Measurements from ENCODE around the gene KPNA2. TPM values are rescaled to one million over a fixed set of nuclear protein-coding genes. Genes with fewer than 3 reads are reported as not detected.
"Not testable (repeated sequence)": the region's sequence is repeated elsewhere in the genome, so short reads cannot be mapped to it uniquely, and the experiment has no call there.

KPNA2 gene
- total RNA-seq, 1 donor from 2014 or later = 22.6 TPM

DNA sequence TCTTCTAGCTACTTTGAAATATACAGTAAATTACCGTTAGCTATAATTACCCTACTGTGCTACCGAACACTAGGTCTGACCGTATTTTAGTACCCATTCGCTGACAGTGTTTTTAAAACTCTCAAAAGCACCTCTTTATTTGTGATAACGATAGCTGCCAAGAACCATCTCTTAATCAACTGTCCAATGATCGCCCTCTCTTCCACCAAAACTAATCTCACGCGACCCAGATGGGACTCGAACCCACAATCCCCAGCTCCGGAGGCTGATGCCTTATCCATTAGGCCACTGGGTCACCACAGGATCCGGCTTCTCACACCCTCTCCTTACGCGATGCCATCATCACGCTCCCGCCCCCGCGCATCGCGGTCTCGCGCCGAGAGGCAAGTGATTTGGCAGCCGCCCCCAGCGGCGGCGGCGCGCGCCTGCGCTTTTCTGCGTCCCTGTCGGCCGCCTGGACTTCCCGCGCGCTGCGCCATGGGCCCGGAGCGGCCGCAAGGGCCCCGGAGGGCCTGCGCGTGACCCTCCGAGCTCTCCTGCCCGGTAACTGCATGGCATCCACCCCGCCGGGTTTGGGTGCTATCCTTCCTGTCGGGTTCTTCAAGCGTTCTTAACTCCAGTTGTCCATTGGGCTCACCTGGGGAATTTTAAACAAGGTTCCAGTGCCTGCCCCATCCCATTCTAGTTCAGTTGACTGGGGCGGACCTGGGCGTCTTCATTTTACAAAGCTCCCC lies 15.7 kb upstream of the KPNA2 start:
- peak; percentile 97 for DNase-seq (ENCODE audit: low spot score)

DNA sequence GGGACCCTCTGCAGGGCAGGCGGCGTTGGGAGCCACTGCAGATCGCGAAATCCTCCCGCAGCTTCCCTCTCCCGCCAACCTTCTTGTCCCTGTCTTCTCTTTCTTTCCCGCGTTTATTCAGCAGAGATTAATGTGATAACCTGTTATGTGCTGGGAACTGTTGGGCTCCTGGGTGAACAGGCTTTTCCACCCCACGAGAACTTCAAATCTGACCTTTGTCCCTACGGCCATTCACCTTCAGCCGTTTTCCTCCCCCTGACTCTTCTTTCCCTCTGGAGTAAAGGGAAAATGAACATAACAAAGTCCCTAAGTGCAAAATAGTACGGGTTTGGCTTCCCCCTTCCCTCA lies 15.2 kb upstream of the KPNA2 start:
- no peak for DNase-seq (ENCODE audit: low spot score)

DNA sequence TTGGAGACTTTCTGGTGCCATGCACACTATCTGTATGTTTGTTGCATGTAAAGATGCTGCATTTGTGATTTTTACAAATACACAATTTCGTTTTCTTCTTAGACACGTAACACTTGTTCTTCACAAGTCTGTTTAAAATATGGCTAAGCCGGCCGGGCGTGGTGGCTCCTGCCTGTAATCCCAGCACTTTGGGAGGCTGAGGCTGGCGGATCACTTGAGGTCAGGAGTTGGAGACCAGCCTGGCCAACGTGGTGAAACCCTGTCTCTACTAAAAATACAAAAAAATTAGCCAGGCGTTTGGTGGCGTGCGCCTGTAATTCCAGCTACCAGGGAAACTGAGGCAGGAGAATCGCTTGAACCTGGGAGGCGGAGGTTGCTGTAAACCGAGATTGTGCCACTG lies 14.7 kb upstream of the KPNA2 start:
- DNase-seq (ENCODE audit: low spot score) = not testable (repeated sequence)

DNA sequence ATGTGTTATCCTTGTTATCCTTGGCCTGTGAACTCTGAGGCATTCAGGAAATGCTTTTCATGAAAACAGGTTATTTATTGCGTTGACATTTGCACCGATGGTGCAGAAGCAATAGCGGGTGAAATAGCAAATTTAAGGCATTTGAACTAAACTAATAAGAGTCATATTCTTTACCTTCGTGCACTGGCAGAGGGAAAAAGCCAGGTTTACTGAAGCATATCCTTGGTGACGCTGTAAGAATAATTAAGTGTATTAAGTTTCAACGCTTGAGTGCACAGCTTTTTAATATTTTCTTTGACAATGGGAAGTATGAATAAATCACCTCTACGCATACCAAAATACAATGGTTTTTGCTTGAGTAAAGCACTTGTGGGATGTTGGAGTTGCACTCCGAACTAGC lies 13.6 kb upstream of the KPNA2 start:
- no peak for DNase-seq (ENCODE audit: low spot score)

DNA sequence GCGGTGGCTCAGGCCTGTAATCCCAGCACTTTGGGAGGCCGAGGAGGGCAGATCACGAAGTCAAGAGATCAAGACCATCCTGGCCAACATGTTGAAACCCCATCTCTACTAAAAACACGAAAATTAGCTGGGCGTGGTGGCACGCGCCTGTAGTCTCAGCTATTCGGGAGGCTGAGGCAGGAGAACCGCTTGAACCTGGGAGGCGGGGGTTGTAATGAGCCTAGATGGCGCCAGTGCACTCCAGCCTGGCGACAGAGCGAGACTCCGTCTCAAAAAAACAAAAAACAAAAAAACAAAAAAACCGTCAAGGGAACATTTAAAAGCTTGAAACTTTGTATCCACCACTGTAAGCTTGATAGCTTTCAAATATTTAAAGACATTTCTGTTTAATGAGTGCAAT lies 13.0 kb upstream of the KPNA2 start:
- DNase-seq (ENCODE audit: low spot score) = not testable (repeated sequence)

DNA sequence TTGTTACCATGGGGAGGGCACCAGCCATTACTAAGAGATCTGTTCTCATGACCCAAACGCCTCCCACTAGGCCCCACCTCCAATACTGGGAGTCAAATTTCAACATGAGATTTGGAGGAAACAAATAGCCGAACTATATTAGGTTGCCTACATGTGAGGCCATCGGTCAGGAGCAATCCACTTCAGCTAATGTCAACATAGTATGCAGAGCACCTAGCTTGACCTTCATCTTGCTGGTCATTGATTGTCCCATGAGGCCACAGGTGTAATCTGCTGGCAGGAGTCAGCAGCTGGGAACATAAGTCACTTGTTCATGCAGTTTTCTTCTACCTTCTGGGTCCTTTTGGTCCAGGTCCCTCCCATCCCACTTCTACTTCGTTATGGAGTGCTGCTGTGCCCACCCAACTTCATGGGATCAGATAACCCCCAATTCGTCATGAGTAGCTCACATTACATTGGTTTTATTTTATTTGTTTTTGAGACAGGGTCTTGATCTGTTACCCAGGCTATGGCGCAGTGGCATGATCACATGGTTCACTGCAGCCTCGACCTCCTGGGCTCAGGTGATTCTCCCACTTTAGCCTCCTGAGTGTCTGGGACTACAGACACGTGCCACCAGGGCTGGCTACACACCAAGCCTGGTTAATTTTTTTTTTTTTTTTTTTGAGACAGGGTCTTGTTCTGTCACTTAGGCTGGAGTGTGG lies 5.9 kb upstream of the KPNA2 start:
- DNase-seq (ENCODE audit: low spot score) = no peak

DNA sequence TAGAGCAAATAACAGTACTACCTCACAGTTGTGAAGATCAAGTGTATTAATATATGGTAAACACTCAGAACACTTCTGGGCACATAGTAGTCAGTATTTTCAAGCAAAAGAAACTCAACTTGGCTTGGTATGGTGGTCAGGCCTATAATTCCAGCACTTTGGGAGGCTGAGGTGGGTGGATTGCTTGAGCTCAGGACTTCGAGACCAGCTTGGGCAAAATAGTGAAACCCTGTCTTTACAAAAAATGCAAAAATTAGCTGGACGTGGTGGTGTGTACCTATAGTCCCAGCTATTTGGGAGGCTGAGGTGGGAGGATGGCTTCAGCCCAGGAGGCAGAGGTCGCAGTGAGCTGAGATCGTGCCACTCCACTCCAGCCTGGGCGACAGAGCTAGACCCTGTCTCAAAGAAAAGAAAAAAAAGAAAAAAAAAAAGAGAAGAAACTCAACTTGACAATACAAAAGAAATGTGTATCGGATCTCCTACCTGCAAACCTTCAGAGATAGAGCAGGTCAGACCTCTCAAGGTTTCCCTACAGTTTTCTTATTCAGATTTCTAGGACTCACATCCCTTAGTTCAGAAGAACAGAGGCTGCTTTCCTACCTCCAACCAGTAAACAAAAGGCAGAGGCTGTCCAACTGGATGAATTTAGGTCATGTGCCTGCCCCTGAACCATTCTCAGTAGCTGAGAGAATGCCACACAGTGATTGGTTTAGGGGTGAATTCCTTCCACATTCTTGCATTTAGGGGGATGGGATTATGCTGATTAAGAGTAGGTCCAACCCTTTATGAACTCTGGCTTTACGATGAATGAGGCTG lies 1.7 kb upstream of the KPNA2 start:
- DNase-seq (ENCODE audit: low spot score) = no peak

DNA sequence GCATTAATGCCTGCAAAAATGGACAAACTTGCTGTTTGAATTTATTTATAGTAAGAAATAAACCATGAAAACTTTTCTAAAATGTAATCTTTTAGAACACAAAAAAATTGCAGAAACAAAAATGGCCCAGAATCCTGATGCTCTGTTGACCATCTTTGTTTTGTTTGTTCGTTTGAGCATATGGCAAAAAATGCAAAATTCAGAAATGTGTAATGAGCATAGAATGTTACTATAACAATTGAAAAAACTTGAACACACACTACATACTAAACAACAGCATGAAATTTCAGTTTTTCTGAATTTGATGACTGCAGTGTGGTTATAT lies 1.1 kb upstream of the KPNA2 start:
- no peak for DNase-seq (ENCODE audit: low spot score)

DNA sequence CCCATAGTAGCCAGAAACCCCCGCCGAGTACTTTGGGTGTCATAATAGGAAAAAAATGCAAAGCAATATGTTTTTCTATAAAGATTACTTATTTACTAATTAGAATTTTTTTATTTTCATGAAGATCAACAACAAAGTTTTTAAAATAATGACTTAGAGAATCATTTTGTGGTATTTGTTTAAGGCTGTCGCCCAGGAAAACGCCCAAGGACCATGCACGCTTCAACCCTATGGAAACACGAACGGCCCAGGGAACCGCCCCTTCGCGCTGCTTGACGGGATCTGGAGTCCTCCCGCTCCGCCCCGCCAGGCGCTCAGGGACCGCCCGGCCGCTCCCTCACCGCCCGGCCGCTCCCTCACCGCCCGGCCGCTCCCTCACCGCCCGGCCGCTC lies 408 bp upstream of the KPNA2 start:
- peak; percentile 94 for DNase-seq (ENCODE audit: low spot score)

DNA sequence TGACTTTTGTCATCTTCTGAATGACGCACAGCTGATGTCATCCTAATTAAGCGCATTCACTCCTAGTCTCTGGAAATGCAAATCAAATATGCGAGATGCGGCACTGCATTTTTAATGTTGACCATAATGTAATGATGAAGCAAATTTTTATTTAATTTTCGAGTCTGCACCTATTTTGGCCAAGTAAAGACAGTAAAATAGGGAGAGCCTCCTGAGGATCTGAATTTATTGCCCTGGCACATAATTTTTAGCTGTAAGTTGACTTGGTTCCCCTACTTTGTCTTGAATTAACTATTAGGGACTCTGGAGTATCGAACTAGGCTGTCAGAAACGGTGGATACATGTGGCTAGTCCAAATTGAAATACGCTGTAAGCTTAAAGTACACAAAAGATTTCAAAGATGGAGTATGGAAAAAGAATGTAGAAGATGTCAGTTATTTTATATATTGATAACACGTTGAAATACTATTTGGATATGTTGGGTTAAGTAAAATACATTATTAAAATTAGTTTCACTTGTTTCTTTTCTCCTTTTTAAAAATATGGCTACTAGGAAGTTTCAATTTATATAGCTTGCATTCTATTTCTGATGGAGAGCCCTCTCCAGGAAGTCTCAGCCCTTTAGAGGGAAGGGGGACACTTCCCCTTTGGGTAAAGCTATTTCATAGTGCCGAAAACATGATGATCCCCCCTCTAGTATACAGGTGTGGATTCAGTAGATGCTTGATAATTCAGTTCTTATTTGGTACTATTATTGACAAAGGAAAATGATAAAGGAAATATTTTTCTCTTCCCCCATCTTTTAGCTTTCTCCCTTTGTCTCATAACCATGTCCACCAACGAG lies 991 bp downstream of the KPNA2 start:
- DNase-seq (ENCODE audit: low spot score) = no peak

DNA sequence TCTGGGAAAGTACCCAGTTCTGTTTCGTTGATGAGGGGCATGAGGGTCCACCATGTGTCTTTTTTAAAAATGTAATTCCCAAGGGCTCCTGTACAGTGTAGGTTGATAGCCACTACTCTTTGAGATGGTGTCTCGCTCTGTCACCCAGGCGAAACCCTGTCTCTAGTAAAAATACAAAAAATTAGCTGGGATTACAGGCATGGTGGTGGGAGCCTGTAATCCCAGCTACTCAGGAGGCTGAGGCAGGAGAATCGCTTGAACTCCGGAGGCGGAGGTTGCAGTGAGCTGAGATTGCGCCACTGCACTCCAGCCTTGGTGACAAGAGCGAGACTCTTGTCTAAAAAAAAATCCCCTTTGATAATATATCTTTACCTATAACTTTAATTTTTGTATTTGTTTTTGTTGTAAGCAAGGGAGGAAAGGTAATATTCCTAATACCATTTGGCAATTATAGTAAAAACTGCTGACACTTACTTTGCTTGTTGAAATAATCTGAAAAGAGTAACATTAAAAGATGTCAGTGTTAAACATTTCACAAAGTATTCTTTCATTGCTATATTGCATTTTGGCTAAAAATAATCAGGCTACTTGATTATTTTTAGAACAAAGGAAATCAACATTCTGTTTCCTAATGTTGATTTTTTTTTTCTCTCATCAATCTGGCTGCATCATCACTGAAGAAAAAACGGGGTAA lies 11.8 kb downstream of the KPNA2 start:
- no peak for DNase-seq (ENCODE audit: low spot score)

DNA sequence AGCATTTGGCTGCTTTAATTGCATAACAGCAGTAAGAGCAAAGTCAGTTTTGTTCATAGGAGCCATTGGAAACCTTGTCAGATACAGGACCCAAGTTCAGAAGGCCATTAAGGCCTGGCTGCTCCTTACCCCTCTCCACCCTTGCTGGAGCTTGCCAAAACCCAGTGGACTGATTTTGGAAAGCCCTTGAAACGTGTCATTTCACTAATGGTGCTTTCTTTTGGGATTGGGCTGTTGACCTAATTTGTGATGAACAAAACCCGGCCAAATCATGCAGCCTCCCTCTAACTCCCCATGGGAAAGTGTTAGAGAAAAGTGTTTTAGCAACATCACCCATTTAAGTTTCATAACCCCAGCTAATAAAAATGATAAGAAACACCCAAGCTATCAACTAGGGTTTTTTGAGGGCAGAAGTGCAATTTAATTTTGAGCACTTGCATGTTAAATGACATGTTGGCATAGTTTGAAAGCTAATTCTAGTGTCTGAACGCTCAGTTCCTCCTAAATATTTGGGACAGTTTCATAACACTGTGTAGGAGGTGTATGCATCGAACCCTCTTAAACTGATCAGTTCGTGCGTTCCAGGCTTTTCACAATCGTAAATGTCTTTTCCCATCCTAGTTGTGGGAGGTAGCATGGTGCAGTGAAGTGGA lies 12.5 kb downstream of the KPNA2 start:
- not testable (repeated sequence) for DNase-seq (ENCODE audit: low spot score)

DNA sequence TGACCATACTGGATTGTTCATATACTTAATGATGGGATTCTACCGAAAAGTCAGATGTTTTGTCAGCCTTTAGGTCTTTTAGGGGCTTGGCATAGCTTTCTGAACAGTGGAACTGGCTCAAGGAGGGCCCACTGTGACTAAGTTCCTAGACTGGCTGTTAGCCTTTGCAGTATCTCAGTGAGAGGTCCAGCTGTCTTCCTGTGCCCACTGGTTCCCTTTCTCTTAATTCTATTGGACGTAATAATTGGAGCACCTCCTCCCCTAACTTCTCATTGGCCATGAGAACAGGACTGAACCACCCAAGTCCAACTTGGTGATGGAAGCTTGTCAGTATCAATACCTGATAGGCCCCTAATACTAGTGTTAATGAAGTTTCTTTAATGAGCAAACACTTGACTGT lies 13.5 kb downstream of the KPNA2 start:
- no peak for DNase-seq (ENCODE audit: low spot score)

DNA sequence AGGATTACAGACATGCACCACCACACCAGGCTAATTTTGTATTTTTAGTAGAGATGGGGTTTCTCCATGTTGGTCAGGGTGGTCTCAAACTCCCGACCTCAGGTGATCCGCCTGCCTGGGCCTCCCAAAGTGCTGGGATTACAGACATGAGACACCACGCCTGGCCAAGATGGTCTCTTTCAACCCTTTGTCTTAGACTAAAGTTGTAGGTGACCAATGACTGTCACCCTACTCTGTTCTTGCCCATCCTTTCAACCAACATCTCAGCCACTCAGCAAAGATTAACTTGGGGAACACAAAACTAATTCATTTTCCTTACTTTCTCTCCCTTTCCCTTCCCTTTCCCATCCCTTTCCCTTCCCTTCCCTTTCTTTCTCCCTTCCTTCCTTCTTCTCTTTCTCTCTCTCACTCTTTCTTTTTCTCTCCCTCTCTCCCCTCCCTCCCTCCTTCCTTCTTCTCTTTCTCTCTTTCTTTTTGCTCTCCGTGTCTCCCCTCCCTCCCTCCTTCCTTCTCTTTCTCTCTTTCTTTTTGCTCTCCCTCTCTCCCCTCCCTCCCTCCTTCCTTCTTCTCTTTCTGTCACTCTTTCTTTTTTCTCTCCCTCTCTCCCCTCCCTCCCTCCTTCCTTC lies 14.4 kb downstream of the KPNA2 start:
- DNase-seq (ENCODE audit: low spot score) = not testable (repeated sequence)

DNA sequence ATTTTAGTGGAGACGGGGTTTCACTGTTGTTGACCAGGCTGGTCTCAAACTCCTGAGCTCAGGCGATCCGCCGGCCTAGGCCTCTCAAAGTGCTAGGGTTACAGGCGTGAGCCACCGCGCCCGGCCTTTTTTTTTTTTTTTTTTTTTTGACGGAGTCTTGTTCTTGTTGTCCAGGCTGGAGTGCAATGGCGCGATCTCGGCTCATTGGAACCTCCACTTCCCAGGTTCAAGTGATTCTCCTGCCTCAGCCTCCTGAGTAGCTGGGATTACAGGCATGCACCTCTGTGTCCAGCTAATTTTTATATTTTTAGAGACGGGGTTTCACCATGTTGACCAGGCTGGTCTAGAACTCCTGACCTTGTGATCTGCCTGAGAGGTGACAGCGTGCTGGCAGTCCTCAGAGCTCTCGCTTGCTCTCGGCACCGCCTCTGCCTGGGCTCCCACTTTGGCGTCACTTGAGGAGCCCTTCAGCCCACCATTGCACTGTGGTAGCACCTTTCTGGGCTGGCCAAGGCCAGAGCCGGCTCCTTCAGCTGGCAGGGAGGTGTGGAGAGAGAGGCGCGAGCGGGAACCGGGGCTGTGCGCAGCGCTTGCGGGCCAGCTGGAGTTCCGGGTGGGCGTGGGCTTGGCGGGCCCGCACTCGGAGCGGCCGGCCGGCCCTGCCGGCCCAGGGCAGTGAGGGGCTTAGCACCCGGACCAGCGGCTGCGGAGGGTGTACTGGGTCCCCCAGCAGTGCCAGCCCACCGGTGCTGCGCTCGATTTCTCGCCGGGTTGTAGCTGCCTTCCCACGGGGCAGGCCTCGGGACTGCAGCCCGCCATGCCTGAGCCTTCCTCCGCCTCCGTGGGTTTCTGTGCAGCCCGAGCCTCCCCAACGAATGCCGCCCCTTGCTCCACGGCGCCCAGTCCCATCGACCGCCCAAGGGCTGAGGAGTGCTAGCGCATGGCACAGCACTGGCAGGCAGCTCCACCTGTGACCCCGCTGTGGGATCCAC lies 16.1 kb downstream of the KPNA2 start:
- DNase-seq (ENCODE audit: low spot score) = not testable (repeated sequence)

DNA sequence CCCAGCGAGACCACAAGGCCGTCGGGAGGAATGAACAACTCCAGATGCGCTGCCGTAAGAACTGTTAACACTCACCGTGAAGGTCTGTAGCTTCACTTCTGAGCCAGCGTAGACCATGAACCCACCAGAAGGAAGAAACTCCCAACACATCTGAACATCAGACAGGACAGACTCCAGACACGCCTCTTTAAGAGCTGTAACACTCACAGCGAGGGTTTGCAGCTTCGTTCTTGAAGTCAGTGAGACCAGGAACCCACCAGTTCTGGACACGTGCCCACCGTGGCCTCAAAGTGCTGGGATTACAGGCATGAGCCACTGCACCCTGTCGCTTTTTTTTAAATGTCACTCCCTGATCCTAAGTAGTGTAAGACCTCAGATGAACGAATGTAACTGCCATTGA lies 17.3 kb downstream of the KPNA2 start:
- no peak for DNase-seq (ENCODE audit: low spot score)

DNA sequence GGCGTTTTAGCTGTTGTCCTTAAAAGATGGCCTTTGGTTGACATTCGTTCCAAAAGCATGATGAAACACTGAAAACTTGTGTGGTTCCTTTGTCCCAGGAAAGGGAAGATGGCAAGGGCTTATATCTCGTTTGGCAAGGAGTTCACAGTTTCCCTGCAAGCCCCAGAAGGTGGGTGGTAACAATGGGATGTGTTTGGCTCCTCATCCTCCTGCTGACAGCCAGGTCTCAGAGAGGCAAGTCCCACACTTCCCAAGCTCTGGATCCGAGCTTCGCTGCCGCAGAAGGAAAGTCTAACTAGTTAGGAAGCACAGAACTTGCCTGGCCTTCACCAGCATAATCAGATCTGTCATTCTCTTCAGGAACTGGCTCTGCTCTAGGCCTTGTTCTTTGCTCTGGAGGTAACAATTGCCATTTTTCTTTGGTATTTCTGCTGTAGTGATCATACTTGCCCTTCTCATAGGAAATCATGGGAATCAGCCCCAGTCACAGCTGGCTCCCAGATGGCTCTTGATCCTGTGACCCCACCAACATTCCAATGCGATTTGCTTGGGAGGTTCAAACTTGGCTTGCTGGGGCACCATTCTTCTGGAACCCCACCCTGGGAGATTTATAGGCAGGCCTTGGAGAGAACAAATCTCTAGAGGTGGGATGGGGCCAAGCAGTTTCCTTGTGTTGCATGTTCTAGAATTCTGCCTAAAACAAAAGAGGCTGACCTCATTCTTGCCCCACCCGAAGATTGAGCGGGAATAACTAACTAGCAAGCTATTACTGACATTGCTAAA lies 17.9 kb downstream of the KPNA2 start:
- no peak for DNase-seq (ENCODE audit: low spot score)

DNA sequence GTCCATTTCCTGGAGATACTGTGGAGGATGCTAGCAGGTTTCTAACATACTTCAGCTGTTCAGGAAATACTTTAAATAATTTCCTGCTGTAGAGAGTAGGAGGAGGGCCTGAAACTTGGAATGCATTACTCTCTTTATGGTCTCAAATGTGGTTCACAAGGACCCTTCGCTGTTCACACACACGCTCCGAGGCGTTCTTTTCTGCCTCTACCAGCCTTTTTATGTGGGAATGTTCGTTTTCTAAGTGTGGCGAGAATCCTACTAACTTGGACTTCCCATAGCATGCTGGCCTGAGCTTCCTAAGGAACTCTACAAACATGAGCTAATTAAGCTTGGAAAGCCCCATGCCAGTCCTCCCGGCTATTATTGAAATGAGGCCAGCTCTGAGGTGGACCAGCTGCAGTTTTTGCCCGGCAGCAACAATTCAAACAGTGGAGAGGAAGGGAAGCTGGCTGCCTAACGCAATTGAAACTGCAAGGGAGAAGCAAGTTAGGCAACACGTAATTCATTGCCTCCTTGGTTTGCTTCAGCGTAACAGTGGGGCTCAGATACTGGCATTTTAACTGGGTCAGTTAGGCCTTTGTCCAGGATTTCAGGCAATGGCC lies 18.9 kb downstream of the KPNA2 start:
- DNase-seq (ENCODE audit: low spot score) = no peak

Measured in mucosa of gallbladder (tissue), 1 donor.